Measurements from ENCODE around the gene SIX6. TPM values are rescaled to one million over a fixed set of nuclear protein-coding genes. Genes with fewer than 3 reads are reported as not detected.

SIX6 gene
- total RNA-seq, 1 donor from 2014 or later = not detected

- H3K36me3 Mint-ChIP-seq (ENCODE audit: insufficient read depth) = no peaks in the 10 kb centered on the region
- peaks cover 8% of the 10 kb centered on the region for H3K27me3 Mint-ChIP-seq
- H3K4me3 Mint-ChIP-seq (ENCODE audit: low read depth) = no peak overlapping the region
- H3K9me3 Mint-ChIP-seq (ENCODE audit: low read depth) = peaks cover 8% of the 10 kb centered on the region
- H3K4me1 Mint-ChIP-seq (ENCODE audit: low read depth) = no peaks in the 10 kb centered on the region
- TF ChIP-seq CTCF (IDR thresholded peaks at IDR 0.05; ENCODE audit: unreplicated experiment) = no peak
- DNase-seq (ENCODE audit: low spot score, unreplicated experiment) = no peak
- no peak overlapping the region for H3K27ac Mint-ChIP-seq
Measured at GRCh38 chr14:60537663-60538062, 28.7 kb downstream of the SIX6 start.

- no peaks in the 10 kb centered on the region for H3K4me1 Mint-ChIP-seq (ENCODE audit: low read depth)
- no peak overlapping the region for H3K27ac Mint-ChIP-seq
- peaks cover 1% of the 10 kb centered on the region for H3K36me3 Mint-ChIP-seq (ENCODE audit: insufficient read depth)
- DNase-seq (ENCODE audit: low spot score, unreplicated experiment) = no peak
- H3K27me3 Mint-ChIP-seq = peaks cover 12% of the 10 kb centered on the region
- TF ChIP-seq CTCF (IDR thresholded peaks at IDR 0.05; ENCODE audit: unreplicated experiment) = no peak
- no peak overlapping the region for H3K4me3 Mint-ChIP-seq (ENCODE audit: low read depth)
- peaks cover 22% of the 10 kb centered on the region for H3K9me3 Mint-ChIP-seq (ENCODE audit: low read depth)
Measured at GRCh38 chr14:60544659-60545058, 35.7 kb downstream of the SIX6 start.

- Mint-ChIP-seq H3K27ac (no peak overlapping the region), H3K36me3 (ENCODE audit: insufficient read depth) (no peaks in the 10 kb centered on the region), H3K4me1 (ENCODE audit: low read depth) (no peaks in the 10 kb centered on the region), H3K27me3 (peaks cover 7% of the 10 kb centered on the region), H3K4me3 (ENCODE audit: low read depth) (no peak overlapping the region), H3K9me3 (ENCODE audit: low read depth) (peaks cover 4% of the 10 kb centered on the region)
- no peak for DNase-seq (ENCODE audit: low spot score, unreplicated experiment)
- no peak for TF ChIP-seq CTCF (IDR thresholded peaks at IDR 0.05; ENCODE audit: unreplicated experiment)
Measured at GRCh38 chr14:60553808-60554207, 44.9 kb downstream of the SIX6 start.

- DNase-seq (ENCODE audit: low spot score, unreplicated experiment) = peak; percentile 23
- Mint-ChIP-seq H3K4me1 (ENCODE audit: low read depth) (peaks cover 3% of the 10 kb centered on the region), H3K27ac (no peak overlapping the region), H3K36me3 (ENCODE audit: insufficient read depth) (no peaks in the 10 kb centered on the region), H3K27me3 (no peaks in the 10 kb centered on the region), H3K9me3 (ENCODE audit: low read depth) (no peaks in the 10 kb centered on the region), H3K4me3 (ENCODE audit: low read depth) (no peak overlapping the region)
- TF ChIP-seq CTCF (IDR thresholded peaks at IDR 0.05; ENCODE audit: unreplicated experiment) = peak; percentile 84
Measured at GRCh38 chr14:60561845-60562746, 53.1 kb downstream of the SIX6 start.

Other genes with a start within 250 kb of the SIX6 start
- 0.73 and 1.4 TPM in 2 replicates for gene C14orf39, start 23.1 kb upstream of the SIX6 start, total RNA-seq
- 0.79 and 1.0 TPM in 2 replicates for gene SIX1, start 140.3 kb downstream of the SIX6 start, total RNA-seq
- 20.4 and 21.7 TPM in 2 replicates for gene SIX4, start 215.2 kb downstream of the SIX6 start, total RNA-seq
- 51.1 and 54.1 TPM in 2 replicates for gene MNAT1, start 225.6 kb downstream of the SIX6 start, total RNA-seq

Measured in progenitor cell of endocrine pancreas (in vitro differentiated cells).